ENCODE measurements around the gene SORL1.
"Not testable (repeated sequence)": the region's sequence is repeated elsewhere in the genome, so short reads cannot be mapped to it uniquely, and the experiment has no call there.

Gene SORL1

DNA sequence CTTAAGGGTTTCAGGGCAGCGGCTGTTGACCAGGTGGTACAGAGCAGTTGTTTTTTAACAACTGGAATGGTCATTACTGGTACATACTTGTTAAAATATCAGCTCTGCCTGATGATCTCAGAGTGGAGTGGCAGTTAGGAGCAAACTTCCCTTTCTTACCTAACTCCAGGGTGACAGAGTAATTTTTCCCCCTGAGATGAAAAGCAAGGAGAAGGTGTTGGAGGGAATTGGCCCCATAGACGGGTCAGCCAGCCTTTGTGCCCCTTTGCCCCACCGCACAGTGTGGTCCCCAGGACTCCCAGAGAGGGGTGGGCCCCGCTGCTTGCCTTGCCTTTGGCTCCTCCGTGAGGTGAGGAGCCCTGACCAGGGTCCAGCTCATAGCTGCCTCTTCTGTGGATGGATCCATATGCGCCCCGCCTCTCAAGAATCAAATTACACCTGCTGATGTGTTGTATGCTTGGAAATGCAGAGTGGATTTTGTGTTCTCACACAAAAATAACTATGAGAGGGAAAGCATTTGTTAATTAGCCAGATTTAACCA is 27.7 kb downstream of the SORL1 start:
- DNase-seq: no peak

DNA sequence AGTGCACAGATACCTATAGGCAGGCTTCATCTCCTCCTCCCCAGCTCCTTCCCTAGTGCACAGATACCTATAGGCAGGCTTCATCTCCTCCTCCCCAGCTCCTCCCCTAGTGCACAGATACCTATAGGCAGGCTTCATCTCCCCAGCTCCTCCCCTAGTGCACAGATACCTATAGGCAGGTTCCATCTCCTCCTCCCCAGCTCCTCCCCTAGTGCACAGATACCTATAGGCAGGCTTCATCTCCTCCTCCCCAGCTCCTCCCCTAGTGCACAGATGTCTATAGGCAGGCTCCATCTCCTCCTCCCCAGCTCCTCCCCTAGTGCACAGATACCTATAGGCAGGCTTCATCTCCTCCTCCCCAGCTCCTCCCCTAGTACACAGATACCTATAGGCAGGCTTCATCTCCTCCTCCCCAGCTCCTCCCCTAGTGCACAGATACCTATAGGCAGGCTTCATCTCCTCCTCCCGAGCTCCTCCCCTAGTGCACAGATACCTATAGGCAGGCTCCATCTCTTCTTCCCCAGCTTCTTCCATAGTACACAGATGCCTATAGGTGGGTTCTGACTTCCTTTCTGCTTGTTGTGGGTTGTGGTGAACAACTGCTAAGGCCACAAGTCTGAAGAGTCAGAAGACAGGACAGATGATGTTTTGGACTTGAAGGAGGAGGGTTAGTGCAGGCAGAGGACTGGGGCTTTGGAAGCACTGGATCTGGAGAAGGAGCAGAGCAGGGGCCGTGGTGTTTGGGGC is 29.5 kb downstream of the SORL1 start:
- peak; percentile 76 for DNase-seq

DNA sequence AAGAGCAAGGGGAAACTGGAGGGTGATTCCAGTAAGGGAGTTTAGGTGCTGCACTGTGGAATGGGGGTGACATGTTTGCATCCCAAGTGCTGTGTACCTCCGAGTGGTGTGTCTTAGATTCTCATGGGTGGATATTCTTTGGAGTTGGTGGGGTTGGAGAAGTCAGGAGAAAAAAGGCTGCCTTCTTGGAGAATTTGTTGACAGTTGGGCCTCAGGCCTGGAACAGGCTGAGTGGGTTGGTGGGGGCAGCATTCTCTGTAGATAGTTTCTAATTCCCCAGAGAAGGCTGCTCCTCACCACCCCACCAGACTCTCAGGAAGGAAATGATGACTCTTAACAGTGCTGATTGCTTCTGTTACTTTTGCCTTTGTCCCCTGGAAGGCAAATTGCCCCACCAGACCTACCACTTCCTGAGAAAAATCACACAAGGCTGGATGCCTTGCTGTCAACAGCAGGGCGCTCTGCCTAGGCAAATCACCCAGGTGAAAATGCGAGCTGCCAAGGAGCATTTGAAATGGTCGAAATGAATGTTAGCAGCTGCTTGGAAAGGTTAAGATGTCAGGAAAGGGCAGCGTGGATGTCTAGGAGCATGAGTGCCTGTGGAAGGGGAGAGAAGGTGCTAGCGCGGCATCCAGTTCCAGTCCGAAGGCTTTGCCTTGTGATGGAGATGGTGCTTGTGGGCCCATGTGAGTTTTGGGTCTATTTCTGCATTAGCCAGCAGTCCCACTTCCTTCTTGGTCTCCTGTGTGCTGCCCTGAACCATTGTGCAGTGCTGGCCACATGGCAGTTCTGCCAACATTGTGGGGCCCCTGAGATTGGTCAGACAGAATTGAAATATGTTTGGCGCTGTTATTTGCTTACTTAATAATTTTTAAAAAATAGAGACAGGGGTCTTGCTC is 30.4 kb downstream of the SORL1 start:
- DNase-seq: peak; percentile 80

DNA sequence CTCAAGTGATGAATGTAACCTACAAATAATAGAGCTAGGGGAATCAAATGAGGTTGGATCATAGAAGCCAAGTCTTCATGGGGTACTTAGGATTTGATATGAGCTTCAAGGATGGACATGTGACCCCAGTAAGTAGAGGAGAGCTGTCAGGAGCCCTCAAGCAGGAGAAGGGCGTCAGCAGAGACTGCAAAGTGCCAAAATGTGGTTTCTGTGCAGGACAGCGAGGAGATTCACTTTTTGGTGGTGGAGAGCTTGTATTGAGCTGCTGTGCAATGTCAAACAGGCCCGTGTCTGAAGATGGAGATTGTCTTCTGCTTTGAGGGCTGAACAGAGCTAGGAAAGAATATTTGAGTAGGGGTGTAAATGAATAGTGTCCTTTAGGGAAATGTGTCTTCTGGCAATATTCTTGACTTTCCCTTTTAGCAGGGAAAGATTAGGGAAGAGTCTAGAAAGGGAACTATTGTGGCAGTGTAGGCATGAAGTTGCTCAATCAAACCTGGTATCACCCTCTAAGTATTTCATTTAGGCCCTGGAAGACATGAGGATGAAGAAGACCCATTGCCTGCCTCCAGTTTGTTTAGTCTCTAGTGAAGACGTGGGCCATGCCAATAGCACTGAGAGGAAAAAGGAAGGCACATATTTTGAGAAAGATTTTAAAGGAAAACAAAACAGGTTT is 31.8 kb downstream of the SORL1 start:
- no peak for DNase-seq

DNA sequence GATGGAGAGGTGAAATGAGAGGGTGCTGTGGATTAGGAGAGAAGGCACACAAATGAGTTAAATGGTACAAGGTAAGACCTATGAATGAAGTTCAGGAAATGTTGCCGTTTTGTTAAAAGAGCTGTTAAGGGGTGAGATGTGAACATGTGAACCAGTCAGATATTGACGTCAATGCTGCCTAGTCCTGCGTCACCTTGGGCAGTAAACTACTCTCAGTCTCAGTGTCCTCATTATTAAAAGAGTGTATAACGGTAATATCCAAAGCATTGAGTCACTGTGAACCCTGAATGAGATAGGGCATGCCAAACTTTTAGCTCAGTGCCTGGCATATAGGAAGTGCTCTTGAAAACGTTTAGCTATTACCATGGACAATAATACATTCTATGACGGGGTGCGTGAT is 33.1 kb downstream of the SORL1 start:
- DNase-seq: no peak

DNA sequence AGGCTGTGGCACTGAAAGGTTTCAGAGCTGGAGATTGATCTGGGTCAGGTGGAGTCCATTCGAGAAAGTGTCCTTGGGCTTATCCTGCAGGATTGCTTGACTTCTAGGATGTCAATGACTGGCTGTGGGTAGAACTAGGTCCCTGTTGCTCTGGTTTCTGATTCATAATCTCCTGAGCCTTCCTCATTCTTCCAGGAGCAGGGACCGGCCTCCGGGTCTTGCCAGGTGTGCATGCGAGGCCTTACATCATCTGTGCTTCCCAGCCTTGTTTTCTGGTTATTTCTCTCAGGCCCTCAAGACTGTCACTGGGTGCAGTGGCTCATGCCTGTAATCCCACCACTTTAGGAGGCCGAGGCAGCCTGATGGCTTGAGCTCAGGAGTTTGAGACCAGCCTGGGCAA is 33.9 kb downstream of the SORL1 start:
- no peak for DNase-seq

DNA sequence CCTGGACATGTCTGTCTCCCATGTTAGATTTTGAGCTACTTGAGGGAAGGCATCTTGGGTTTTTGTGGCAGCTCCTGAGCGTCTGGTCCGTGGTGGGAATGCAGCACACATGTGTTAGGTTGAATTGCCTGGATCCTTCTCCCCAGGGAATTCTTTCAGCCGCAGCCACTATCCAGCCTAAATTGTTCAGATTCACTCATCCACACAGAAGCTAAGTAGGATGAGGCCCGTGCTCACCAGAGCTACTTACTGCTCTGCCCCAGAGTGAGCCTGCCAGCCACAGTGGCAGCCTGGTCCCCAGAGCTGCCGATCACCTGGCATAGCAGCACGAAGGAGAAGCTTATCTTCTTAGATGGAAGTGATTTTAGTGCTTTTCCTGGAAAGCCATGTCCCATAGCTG is 35.1 kb downstream of the SORL1 start:
- no peak for DNase-seq

DNA sequence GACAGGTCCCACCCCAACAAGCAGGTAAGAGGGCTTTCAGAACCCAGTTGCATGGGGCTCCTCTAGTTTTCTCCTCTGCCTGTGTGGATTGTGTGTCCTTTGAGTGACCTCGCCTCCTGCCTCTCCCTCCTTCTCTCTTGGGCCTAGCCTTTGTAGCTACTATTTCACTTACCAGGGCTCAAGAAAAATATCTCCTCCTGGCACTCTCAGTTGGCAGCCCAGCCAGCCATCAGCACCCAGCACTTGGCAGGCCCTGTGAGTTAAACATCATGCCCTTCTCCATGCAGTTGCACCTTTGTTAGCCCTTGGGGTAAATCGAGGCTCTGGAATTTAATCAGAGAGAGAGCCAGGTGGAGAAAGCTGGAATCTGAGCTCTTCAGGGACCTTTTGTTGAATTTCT is 36.1 kb downstream of the SORL1 start:
- DNase-seq: no peak

DNA sequence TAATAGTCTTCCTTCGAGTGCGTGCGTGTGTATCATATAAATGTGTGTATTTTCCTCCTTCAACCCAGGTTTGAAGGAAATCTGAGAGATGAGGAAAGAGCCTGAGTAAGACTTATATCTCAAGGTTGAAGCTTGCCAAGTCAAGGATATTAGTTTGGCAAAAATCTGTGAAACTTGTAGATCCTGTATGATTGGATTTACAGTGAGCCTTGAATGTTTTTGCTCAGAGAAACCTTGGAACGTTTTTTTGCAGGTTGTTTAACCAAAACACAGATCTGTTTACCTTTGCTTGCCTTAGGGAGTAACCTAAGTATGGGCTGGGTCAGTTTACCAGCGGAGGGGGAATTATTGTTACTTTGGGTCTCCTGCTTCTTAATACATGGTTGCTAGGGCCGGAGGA is 36.5 kb downstream of the SORL1 start:
- DNase-seq: no peak

DNA sequence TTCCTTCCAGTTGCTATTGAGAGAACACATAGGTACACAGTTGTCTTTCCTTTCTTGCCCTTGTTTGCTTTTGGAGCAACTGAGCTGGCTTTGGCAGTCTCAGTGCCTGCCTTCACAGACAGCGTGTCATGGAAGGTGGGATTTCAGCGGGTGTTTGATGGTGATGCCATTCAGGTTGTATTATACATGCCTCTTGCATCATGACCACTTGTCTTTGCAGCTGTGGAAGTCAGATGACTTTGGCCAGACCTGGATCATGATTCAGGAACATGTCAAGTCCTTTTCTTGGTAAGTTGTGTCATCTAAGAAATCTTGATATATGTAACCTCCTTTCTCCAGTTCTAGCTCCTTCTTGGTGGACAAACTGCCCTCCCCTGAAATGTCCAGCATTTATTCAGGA is 37.7 kb downstream of the SORL1 start:
- no peak for DNase-seq

DNA sequence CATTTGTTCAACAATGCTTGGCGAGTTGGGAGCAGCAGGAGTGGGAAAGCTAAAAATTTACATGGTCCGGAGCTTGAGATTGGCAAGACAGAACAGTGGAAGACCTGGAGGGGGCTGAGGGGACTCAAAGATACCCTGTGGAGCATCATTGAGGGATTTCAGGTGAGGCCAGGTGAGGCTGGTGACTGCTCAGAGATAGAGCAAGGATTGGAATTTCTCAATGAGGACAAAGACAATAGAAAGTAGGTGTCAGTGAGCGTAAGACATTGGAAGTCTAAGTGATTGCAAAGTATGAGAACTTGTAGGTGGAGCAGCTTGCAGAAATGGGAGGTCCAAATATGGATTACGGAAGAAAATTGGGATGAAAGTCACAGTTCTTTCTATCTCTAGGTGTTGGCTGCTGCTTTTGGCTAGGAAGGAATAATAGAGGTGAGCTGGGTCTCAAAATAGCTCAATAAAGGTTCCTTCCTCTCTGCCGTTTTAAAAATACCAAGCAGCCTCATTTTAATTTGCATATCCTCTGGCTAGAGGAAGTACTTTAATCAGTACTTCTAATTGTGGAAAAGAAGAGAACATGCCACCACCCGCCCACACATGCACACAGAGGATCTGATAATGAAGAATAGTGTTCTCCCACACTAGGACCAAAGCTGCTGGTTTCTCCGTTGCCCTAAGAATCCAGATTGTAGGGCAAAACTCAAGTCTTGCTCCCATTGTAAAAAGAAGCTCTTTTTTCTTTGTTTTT is 42.4 kb downstream of the SORL1 start:
- DNase-seq: peak; percentile 84

DNA sequence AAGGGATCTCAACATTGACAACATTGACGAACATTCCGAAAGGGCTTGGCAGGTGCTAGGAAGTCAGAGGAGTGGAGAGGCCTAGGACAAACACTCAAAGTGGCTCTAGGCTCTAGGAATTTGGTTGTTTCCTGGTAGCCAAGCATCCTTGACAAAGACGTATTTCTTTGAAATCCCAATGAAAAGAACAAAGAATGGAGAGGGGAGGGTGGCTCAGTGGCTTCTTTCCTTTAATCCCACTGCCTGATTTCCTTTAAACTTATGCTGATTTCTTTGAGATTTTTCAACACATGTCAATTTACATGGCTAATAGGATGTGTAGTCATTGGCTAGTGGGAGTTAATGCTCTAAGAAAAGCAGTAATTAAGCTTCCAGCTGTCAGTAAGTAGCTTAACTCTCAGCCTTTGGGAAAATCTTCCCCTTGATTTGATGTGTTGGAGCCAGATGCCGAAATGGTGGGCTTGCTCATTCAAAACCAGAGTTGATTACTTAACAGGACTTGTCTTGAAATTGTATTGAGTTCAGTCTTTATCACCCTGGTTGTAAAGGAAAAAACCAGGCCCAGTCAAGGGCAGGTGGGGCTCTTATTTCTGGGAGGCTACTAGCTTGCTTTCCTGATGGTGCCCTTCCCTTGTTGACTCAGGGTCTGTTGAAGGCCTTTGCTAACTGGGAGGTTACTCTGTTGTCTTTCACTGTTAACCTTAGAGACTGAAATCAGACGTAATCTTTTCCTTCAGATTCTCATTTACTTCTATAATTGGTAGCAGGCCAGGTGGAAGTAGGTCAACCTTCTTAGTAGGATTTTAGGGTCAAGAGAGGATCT is 45.3 kb downstream of the SORL1 start:
- DNase-seq: no peak

DNA sequence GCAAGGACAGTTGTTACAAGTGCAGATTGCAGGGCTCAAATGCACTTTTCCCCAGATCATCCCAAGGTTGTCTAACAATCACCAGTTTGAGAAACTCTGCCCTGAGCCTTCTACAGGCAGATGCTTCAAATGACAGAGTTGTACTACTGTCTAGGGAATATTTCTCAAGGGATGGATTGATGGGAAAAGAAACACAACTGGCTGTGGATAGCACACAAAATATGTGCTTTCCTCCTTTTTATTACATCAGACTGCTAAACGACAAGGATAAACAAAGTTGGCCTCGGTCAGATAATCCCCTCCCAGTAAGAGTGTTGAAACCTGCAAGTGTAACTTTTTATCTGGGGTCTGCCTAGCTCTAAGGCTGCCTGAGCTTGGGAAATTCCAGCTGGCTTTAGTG is 47.3 kb downstream of the SORL1 start:
- DNase-seq: no peak

DNA sequence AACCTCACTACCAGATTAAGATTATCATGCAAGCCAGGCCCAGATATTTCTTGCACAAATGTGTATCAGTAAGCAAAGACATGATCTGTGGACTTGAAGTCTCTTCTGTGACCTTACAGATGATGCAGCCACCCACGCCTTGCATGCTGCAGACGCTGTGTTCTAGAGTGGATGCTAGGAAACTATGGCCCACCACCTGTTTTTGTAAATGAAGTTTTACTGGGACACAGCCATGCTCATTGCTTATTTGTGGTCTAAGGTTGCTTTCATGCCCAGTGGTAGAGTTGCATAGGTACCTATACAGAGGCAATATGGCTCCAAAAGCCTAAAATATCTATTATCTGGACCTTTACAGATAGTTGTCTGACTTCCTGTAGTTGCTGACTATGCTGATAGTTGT is 48.2 kb downstream of the SORL1 start:
- DNase-seq: no peak

DNA sequence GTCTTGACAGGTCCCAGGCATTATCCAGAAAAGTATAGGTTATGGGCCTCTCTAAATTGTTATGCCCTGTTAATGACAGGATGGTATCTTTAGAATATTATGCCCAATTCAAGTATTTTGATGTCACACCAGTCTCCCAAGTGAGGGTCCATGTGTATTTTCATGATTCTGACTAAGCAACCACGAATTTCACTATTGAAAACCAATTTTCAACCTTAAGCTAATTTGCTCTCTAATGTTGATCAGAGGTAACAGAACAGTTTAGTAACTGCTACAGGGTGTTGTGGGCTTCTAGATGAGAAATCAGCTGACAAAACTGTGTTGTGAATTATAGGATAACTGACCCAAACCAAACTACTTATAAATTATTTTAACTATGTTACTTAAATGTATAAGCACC is 48.6 kb downstream of the SORL1 start:
- no peak for DNase-seq

DNA sequence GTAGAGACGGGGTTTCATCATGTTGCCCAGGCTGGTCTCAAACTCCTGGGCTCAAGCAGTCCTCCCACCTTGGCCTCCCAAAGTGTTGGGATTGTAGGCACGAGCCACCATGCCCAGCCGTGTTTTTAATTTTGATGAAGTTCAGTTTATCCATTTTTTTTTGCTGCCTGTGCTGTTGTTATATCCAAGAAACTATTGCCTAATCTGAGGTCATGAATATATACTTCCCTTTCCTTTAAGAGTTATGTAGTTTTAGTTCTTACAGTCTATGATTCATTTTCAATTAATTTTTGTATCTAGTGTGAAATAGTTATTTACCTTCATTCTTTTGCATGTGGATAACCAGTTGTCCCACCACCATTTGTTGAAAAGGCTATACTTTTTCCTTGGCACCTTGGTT is 50.9 kb downstream of the SORL1 start:
- peak; percentile 46 for DNase-seq

DNA sequence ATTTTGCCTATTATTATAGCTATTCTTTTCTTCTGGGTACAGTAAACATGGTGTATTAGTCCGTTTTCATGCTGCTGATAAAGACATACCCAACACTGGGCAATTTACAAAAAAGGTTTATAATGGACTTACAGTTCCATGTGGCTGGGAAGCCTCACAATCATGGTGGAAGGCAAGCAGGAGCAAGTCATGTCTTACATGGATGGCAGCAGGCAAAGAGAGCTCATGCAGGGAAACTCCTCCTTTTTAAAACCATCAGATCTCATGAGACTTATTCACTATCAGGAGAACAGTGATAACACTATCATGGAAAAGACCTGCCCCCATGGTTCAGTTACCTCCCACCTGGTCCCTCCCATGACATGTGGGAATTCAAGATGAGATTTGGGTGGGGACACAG is 54.1 kb downstream of the SORL1 start:
- DNase-seq: not testable (repeated sequence)

DNA sequence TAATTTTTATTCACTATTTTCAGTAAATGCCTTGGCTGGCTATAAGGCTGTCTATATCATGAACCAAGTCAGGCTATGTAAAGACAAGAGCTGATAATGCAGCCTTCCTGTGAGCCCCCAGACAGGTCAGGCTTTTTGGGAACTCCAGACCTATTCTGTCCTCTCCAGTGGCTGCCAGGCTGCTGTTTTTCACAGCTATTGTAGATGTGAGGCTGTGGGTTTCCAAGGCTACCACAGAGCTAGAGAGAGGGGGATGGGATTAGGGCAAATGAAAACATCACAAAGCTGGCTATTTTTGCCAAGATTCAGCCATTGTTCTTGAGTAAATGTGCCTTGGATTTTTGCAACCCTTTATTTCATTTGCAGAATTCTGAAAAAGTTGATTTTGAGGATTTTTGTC is 56.3 kb downstream of the SORL1 start:
- no peak for DNase-seq

DNA sequence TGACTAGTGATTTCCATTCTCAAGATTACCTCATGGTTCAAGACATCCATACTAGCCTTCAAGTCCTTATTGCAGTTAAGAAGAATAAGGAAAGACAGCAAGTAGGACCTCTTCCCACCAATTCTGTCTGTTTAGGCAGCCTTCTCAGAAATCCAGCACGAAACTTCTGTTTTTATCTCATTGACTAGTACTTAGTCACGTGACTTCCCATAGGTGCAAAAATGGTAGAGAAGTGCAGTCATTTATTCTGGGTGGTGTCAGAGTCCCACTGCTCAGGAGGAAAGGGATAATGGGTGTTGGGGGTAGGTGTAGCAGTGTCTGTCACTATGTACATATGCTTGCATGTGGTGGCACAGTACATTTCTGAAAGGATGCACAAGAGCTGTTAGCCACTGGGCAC is 58.3 kb downstream of the SORL1 start:
- DNase-seq: no peak

DNA sequence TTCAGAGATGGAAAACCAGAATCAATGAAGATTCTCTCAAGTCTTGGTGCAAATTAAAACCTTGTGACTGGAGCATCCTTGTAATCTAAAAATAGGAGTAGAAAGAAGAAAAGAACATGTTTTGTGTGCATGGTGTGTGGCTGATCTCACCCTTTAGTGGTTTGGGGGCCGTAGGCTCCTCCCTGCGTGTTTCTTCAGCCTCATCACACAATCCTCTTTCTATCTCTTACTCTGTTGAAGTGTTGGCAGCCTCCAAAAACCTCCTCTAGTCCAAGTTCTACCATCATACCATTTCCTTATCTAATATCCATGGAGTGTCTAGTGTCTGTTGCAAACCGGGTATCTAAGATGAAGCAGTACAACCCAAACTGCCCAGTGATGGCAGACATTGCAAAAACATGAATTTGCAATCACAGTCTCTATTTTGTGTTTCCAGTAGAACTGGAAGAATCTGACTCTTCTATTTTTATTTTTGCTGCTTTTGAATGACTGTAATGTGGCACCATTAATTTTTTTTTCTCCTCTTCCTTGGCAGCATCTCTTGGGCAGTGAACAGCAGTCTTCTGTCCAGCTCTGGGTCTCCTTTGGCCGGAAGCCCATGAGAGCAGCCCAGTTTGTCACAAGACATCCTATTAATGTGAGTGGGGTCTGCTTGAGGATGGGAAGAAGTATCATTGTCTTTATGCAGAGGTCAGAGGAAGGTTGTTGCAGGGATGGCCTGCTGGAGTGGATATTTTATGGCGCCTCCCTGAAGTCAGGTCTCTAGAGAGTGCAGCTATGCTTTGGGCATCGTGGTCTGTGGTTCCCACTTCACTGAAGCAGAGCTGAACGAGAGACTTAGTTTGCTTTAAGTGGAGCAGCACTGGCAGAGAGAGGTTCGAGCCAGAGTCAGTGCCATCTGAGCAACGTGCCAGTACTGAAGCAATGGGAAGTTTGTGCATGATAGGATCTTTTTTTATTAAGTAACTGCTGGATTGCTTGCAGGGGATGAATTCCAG is 60.7 kb downstream of the SORL1 start:
- DNase-seq: no peak

DNA sequence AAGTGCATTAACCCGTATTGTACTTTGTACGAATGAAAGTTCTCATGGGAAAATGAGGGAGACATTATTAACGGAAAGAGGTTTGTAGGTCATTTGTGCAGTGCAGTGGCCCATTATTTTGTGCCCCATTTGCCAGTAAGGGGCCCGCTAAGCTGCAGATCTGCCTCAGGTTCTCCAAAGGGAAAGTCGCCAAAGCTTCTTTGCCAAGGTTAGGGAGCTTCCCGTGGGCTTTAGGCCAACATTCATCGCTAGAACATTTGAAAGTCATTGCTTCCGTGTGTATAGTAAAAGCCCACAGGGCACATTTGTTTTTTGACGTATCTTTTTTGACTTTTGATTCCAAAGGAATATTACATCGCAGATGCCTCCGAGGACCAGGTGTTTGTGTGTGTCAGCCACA is 61.7 kb downstream of the SORL1 start:
- no peak for DNase-seq
